HEK293 (cell line): ENCODE results near the gene ECI1.

Experiments
- BCL11A ChIP-seq: fragments of 450-650 bp; formaldehyde crosslinking; IDR thresholded peaks from 2 replicates; pipeline ENCODE4 v1.5.1; 2016; ENCODE audit warnings: low read depth, missing biosample characterization, missing genetic modification characterization
- GLIS1 ChIP-seq: fragments of 450-650 bp; formaldehyde crosslinking; IDR thresholded peaks from 2 replicates; pipeline ENCODE4 v1.5.1; 2016; ENCODE audit warnings: missing biosample characterization, missing genetic modification characterization
- MYNN ChIP-seq: fragments of 450-650 bp; formaldehyde crosslinking; IDR thresholded peaks from 2 replicates; pipeline ENCODE4 v1.5.1; 2016; ENCODE audit warnings: missing biosample characterization, missing genetic modification characterization, borderline replicate concordance
- OSR2 ChIP-seq: fragments of 450-650 bp; formaldehyde crosslinking; IDR thresholded peaks from 2 replicates; pipeline ENCODE4 v1.5.1; 2016; ENCODE audit warnings: missing biosample characterization, missing genetic modification characterization
- SP3 ChIP-seq: fragments of 450-650 bp; formaldehyde crosslinking; IDR thresholded peaks from 2 replicates; pipeline ENCODE4 v1.5.1; 2016; ENCODE audit warnings: missing biosample characterization, missing genetic modification characterization
- WT1 ChIP-seq: fragments of 450-650 bp; formaldehyde crosslinking; IDR thresholded peaks from 2 replicates; pipeline ENCODE4 v1.5.1; 2016; ENCODE audit warnings: missing biosample characterization, missing genetic modification characterization
- ZBTB44 ChIP-seq: fragments of 450-650 bp; IDR thresholded peaks from 2 replicates; pipeline ENCODE4 v1.5.1; 2018; ENCODE audit warnings: missing biosample characterization, mild to moderate bottlenecking, missing genetic modification characterization
- ZBTB6 ChIP-seq: fragments of 450-650 bp; formaldehyde crosslinking; IDR thresholded peaks from 2 replicates; pipeline ENCODE4 v1.5.1; 2017; ENCODE audit warnings: missing biosample characterization, missing genetic modification characterization
- ZFP69B ChIP-seq: fragments of 450-650 bp; formaldehyde crosslinking; IDR thresholded peaks from 2 replicates; pipeline ENCODE4 v1.5.1; 2016; ENCODE audit warnings: missing biosample characterization, missing genetic modification characterization
- ZNF202 ChIP-seq: fragments of 450-650 bp; formaldehyde crosslinking; IDR thresholded peaks from 2 replicates; pipeline ENCODE4 v1.5.1; 2016; ENCODE audit warnings: missing biosample characterization, missing genetic modification characterization, borderline replicate concordance
- ZNF513 ChIP-seq: fragments of 450-650 bp; IDR thresholded peaks from 2 replicates; pipeline ENCODE4 v1.5.1; 2018; ENCODE audit warnings: missing biosample characterization, missing genetic modification characterization
- ZNF514 ChIP-seq: fragments of 450-650 bp; formaldehyde crosslinking; IDR thresholded peaks from 2 replicates; pipeline ENCODE4 v1.5.1; 2016; ENCODE audit warnings: missing biosample characterization, missing genetic modification characterization
- ZNF624 ChIP-seq: fragments of 450-650 bp; formaldehyde crosslinking; IDR thresholded peaks from 2 replicates; pipeline ENCODE4 v1.5.1; 2017; ENCODE audit warnings: missing biosample characterization, missing genetic modification characterization
- ZNF747 ChIP-seq: fragments of 450-650 bp; formaldehyde crosslinking; IDR thresholded peaks from 2 replicates; pipeline ENCODE4 v1.5.1; 2016; ENCODE audit warnings: missing biosample characterization, missing genetic modification characterization
- ZNF76 ChIP-seq: fragments of 450-650 bp; formaldehyde crosslinking; IDR thresholded peaks from 2 replicates; pipeline ENCODE4; 2016; ENCODE audit warnings: low read depth, missing biosample characterization, missing genetic modification characterization, borderline replicate concordance
- ZNF792 ChIP-seq: fragments of 450-650 bp; formaldehyde crosslinking; IDR thresholded peaks from 2 replicates; pipeline ENCODE4 v1.5.1; 2016; ENCODE audit warnings: missing biosample characterization, missing genetic modification characterization
- TF ChIP-seq, protein P1 (sequence below): fragments of 450-650 bp; formaldehyde crosslinking; IDR thresholded peaks from 2 replicates; pipeline ENCODE4 v1.5.1; 2016; ENCODE audit warnings: missing biosample characterization, missing genetic modification characterization
- TF ChIP-seq, protein P2 (sequence below): fragments of 450-650 bp; formaldehyde crosslinking; IDR thresholded peaks from 2 replicates; pipeline ENCODE4 v1.5.0; 2017; ENCODE audit warnings: missing biosample characterization, missing genetic modification characterization, borderline replicate concordance
- TF ChIP-seq, protein P3 (sequence below): fragments of 450-650 bp; formaldehyde crosslinking; IDR thresholded peaks from 2 replicates; pipeline ENCODE4; 2016; ENCODE audit warnings: missing biosample characterization, missing genetic modification characterization
- TF ChIP-seq, protein P4 (sequence below): fragments of 450-650 bp; formaldehyde crosslinking; IDR thresholded peaks from 2 replicates; pipeline ENCODE4 v1.5.1; 2016; ENCODE audit warnings: missing biosample characterization, missing genetic modification characterization, borderline replicate concordance
- TF ChIP-seq, protein P5 (sequence below): fragments of 450-650 bp; formaldehyde crosslinking; optimal IDR thresholded peaks from 2 replicates; pipeline ENCODE3; 2016; ENCODE audit warnings: missing biosample characterization, mild to moderate bottlenecking, missing genetic modification characterization

ECI1 gene

DNA sequence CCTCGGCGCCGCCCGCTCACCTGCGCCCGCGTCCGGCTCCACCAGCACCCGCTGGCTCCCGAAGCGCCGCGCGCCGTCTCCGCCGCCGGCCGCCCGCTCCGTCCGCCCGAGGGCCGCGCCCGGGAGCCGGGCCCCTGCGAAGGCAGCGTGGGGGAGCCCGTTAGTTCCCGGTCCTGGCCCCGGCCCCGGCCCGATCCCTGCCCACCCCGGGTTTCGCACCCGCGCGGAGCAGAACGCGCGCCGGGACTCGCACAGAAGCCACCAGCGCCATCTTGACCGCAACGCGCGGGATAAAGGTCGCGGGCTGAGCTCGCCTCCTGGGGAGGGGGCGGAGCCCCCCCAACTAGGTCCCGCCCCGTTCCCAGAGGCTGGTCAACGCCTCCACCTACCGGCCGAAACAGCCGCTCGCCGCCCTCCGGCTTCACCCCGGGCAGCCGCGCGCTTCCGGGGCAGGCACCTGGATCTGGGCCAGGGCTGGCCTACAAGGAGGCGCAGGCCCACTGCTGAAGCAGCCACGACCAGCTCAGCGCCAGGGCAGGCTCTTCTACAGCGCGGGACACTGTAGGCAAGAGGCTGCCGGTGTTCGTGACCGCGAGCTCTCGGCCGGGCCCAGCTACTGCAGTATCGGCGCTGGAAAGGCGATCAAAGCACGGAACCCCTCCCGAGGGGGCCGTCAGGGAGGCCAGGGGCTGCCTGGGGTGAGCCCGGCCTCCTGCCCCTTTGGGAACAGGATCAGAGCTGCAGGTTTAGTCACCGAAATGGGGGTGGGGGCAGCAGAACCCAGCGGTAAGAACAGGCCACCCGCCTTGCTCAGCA, at the start of gene ECI1 (continued):
- TF ChIP-seq, protein P1, sequence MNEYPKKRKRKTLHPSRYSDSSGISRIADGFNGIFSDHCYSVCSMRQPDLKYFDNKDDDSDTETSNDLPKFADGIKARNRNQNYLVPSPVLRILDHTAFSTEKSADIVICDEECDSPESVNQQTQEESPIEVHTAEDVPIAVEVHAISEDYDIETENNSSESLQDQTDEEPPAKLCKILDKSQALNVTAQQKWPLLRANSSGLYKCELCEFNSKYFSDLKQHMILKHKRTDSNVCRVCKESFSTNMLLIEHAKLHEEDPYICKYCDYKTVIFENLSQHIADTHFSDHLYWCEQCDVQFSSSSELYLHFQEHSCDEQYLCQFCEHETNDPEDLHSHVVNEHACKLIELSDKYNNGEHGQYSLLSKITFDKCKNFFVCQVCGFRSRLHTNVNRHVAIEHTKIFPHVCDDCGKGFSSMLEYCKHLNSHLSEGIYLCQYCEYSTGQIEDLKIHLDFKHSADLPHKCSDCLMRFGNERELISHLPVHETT (tag by site-specific recombination) = peak; percentile 83; the same call in 1 of the 2 replicates
- TF ChIP-seq ZBTB6 (tag by site-specific recombination) (no peak), ZNF513 (tag by site-specific recombination) (no peak), ZNF76 (tag by site-specific recombination) (peak; percentile 64; the same call in 1 of the 2 replicates), OSR2 (tag by site-specific recombination) (peak; percentile 95), ZNF514 (no peak), MYNN (tag by site-specific recombination) (no peak), ZNF202 (tag by site-specific recombination) (no peak), WT1 (peak; percentile 49; the same call in 1 of the 2 replicates), ZNF792 (tag by site-specific recombination) (0 out of 2 replicates have a peak, but pooled peaks have one; percentile 13), ZFP69B (tag by site-specific recombination) (peak; percentile 65), BCL11A (tag by site-specific recombination) (peak; percentile 88; the same call in 1 of the 2 replicates), SP3 (tag by site-specific recombination) (peak; percentile 95), ZNF747 (no peak), GLIS1 (tag by site-specific recombination) (peak; percentile 87), ZNF624 (no peak), ZBTB44 (peak; percentile 62)
- TF ChIP-seq, protein P2, sequence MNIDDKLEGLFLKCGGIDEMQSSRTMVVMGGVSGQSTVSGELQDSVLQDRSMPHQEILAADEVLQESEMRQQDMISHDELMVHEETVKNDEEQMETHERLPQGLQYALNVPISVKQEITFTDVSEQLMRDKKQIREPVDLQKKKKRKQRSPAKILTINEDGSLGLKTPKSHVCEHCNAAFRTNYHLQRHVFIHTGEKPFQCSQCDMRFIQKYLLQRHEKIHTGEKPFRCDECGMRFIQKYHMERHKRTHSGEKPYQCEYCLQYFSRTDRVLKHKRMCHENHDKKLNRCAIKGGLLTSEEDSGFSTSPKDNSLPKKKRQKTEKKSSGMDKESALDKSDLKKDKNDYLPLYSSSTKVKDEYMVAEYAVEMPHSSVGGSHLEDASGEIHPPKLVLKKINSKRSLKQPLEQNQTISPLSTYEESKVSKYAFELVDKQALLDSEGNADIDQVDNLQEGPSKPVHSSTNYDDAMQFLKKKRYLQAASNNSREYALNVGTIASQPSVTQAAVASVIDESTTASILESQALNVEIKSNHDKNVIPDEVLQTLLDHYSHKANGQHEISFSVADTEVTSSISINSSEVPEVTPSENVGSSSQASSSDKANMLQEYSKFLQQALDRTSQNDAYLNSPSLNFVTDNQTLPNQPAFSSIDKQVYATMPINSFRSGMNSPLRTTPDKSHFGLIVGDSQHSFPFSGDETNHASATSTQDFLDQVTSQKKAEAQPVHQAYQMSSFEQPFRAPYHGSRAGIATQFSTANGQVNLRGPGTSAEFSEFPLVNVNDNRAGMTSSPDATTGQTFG (tag by site-specific recombination) = no peak
- TF ChIP-seq, protein P3, sequence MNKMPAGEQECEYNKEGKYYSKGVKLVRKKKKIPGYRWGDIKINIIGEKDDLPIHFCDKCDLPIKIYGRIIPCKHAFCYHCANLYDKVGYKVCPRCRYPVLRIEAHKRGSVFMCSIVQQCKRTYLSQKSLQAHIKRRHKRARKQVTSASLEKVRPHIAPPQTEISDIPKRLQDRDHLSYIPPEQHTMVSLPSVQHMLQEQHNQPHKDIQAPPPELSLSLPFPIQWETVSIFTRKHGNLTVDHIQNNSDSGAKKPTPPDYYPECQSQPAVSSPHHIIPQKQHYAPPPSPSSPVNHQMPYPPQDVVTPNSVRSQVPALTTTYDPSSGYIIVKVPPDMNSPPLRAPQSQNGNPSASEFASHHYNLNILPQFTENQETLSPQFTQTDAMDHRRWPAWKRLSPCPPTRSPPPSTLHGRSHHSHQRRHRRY (tag by site-specific recombination) = no peak
- TF ChIP-seq, protein P4, sequence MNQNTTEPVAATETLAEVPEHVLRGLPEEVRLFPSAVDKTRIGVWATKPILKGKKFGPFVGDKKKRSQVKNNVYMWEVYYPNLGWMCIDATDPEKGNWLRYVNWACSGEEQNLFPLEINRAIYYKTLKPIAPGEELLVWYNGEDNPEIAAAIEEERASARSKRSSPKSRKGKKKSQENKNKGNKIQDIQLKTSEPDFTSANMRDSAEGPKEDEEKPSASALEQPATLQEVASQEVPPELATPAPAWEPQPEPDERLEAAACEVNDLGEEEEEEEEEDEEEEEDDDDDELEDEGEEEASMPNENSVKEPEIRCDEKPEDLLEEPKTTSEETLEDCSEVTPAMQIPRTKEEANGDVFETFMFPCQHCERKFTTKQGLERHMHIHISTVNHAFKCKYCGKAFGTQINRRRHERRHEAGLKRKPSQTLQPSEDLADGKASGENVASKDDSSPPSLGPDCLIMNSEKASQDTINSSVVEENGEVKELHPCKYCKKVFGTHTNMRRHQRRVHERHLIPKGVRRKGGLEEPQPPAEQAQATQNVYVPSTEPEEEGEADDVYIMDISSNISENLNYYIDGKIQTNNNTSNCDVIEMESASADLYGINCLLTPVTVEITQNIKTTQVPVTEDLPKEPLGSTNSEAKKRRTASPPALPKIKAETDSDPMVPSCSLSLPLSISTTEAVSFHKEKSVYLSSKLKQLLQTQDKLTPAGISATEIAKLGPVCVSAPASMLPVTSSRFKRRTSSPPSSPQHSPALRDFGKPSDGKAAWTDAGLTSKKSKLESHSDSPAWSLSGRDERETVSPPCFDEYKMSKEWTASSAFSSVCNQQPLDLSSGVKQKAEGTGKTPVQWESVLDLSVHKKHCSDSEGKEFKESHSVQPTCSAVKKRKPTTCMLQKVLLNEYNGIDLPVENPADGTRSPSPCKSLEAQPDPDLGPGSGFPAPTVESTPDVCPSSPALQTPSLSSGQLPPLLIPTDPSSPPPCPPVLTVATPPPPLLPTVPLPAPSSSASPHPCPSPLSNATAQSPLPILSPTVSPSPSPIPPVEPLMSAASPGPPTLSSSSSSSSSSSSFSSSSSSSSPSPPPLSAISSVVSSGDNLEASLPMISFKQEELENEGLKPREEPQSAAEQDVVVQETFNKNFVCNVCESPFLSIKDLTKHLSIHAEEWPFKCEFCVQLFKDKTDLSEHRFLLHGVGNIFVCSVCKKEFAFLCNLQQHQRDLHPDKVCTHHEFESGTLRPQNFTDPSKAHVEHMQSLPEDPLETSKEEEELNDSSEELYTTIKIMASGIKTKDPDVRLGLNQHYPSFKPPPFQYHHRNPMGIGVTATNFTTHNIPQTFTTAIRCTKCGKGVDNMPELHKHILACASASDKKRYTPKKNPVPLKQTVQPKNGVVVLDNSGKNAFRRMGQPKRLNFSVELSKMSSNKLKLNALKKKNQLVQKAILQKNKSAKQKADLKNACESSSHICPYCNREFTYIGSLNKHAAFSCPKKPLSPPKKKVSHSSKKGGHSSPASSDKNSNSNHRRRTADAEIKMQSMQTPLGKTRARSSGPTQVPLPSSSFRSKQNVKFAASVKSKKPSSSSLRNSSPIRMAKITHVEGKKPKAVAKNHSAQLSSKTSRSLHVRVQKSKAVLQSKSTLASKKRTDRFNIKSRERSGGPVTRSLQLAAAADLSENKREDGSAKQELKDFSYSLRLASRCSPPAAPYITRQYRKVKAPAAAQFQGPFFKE (tag by site-specific recombination) = no peak
- TF ChIP-seq, protein P5, sequence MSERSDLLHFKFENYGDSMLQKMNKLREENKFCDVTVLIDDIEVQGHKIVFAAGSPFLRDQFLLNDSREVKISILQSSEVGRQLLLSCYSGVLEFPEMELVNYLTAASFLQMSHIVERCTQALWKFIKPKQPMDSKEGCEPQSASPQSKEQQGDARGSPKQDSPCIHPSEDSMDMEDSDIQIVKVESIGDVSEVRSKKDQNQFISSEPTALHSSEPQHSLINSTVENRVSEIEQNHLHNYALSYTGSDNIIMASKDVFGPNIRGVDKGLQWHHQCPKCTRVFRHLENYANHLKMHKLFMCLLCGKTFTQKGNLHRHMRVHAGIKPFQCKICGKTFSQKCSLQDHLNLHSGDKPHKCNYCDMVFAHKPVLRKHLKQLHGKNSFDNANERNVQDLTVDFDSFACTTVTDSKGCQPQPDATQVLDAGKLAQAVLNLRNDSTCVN = peak; percentile 97
